ENCODE data around the gene DTX4.

The DTX4 gene

DNA sequence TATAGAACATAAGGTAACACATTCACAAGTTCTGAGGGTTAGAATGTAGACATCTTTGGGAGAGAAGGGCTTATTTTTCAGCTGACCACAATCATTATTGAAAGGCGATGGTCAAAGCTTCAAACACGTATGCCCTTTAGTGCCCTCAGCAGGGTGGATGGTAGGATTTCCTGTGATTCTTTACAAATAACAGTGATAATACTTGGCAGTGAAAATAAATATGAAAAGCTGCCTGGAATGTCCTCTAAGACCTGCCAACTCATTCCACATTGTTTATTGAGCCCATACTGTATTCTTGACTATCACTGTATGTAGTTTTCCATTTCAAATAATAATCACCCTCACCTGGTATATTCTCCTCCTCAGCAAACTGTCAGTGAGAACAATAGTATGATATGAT, 54.5 kb downstream of the DTX4 start:
- TF ChIP-seq, protein P1, sequence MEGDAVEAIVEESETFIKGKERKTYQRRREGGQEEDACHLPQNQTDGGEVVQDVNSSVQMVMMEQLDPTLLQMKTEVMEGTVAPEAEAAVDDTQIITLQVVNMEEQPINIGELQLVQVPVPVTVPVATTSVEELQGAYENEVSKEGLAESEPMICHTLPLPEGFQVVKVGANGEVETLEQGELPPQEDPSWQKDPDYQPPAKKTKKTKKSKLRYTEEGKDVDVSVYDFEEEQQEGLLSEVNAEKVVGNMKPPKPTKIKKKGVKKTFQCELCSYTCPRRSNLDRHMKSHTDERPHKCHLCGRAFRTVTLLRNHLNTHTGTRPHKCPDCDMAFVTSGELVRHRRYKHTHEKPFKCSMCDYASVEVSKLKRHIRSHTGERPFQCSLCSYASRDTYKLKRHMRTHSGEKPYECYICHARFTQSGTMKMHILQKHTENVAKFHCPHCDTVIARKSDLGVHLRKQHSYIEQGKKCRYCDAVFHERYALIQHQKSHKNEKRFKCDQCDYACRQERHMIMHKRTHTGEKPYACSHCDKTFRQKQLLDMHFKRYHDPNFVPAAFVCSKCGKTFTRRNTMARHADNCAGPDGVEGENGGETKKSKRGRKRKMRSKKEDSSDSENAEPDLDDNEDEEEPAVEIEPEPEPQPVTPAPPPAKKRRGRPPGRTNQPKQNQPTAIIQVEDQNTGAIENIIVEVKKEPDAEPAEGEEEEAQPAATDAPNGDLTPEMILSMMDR (IDR thresholded peaks at IDR 0.05), result no peak
- Mint-ChIP-seq H3K9me3 (peaks cover 4% of the 10 kb centered on the region), H3K27ac (no peak overlapping the region), H3K36me3 (ENCODE audit: low read depth) (no peaks in the 10 kb centered on the region), H3K4me1 (no peaks in the 10 kb centered on the region), H3K27me3 (ENCODE audit: low read depth, poor library complexity) (no peaks in the 10 kb centered on the region), H3K4me3 (no peak overlapping the region)
- DNase-seq, result no peak

DNA sequence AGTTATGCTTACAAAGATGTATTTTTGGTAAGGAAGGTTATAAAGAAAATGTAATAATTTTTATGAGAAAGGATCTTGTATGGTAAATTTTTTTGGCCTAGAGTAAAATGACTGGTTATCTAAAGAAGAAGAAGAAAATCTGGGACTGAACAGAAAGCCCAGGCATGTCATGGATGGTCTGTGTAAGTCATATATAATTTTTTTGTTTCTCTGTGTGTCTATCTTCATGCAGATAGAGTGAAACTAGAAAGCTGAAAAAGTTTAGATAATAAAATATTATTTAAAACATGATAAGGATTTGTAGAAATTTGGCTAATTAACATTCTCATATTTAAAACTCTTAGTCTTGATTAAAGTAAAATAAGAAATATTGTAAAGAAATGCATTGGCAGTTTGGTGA, 68.4 kb downstream of the DTX4 start:
- Mint-ChIP-seq H3K27ac (no peak overlapping the region), H3K4me1 (no peaks in the 10 kb centered on the region), H3K27me3 (ENCODE audit: low read depth, poor library complexity) (peaks cover 9% of the 10 kb centered on the region), H3K36me3 (ENCODE audit: low read depth) (no peaks in the 10 kb centered on the region), H3K9me3 (peaks cover 53% of the 10 kb centered on the region), H3K4me3 (no peak overlapping the region)
- TF ChIP-seq, protein P1 (IDR thresholded peaks at IDR 0.05), result no peak
- DNase-seq, result no peak

DNA sequence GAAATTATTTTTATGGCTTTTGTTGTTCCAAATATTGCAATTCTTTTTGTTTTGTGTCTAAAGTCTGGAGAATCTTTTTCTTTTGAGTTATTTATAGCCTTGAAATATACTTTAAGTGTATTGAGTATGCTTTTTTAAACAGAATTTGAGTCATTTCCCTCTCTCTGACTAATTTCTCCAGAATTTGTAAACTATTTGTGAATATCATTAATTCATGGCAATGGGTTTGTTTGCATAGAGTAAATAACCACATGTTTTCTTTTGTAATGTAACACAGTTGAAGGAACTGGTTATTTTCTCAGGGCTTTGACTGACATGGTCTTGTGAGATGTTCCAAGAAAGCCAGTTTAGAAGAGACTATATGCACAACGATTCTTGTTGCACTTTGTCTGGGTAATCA, 71.7 kb downstream of the DTX4 start:
- Mint-ChIP-seq H3K36me3 (ENCODE audit: low read depth) (no peaks in the 10 kb centered on the region), H3K27ac (no peak overlapping the region), H3K4me1 (no peaks in the 10 kb centered on the region), H3K27me3 (ENCODE audit: low read depth, poor library complexity) (no peaks in the 10 kb centered on the region), H3K9me3 (peaks cover 38% of the 10 kb centered on the region), H3K4me3 (no peak overlapping the region)
- TF ChIP-seq, protein P1 (IDR thresholded peaks at IDR 0.05), result no peak
- no peak for DNase-seq

DNA sequence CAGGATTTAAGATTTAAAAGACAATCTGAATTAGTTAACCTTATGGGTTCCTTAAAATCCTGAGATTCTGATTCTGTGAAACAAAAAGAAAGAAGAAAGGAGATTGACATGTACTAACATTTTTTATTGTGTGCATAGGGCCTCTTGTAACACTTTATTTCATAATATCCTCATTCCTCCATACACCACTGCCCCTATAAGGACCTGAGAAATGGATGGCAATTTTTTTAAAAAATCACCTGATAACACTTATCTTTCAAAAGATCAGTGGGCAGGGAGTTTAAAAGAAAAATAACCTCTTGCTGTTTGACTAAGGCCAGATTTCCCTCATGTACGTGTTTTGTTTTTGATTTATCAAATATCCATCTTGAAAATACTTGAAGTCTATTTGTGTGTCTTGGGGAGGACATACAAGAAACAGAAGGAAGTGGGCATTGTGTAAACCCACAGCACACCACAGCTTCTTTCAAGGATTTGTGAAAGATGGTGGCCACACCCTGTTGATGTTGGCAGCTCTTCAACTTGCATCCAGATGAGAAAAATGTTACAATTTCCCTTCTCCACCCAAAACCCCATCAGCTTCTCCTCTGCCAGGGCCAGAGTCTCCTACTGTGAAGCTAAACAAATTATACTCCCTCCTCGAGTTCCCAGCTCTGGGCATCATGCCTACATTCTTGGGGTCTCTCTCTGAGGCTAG, 75.7 kb downstream of the DTX4 start:
- DNase-seq, result no peak
- H3K9me3 Mint-ChIP-seq, result peaks cover 6% of the 10 kb centered on the region
- H3K27ac Mint-ChIP-seq, result no peak overlapping the region
- no peaks in the 10 kb centered on the region for H3K4me1 Mint-ChIP-seq
- no peak overlapping the region for H3K4me3 Mint-ChIP-seq
- no peaks in the 10 kb centered on the region for H3K36me3 Mint-ChIP-seq (ENCODE audit: low read depth)
- TF ChIP-seq, protein P1 (IDR thresholded peaks at IDR 0.05), result no peak
- no peaks in the 10 kb centered on the region for H3K27me3 Mint-ChIP-seq (ENCODE audit: low read depth, poor library complexity)

DNA sequence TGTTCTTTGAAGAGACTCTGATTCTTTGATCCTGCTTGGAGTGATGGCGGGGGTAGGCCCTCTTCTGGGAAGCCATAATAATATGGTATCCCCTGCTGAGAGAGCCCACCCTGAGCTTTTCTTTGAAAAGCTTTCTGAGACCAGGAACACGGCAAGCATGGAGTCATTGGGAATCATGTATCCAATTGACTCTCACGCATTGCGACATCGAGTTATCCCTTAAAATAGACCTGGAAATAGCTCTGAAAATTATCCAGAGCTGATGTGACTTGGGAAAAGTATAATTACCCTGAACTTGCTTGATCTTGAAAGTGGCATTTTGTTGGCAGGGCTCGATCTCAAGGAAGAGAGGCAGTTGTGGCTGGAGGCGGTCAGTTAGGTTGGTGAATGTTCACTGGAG, 77.6 kb downstream of the DTX4 start:
- H3K4me3 Mint-ChIP-seq, result no peak overlapping the region
- H3K36me3 Mint-ChIP-seq (ENCODE audit: low read depth), result no peaks in the 10 kb centered on the region
- H3K27ac Mint-ChIP-seq, result no peak overlapping the region
- H3K9me3 Mint-ChIP-seq, result peaks cover 2% of the 10 kb centered on the region
- no peaks in the 10 kb centered on the region for H3K4me1 Mint-ChIP-seq
- no peaks in the 10 kb centered on the region for H3K27me3 Mint-ChIP-seq (ENCODE audit: low read depth, poor library complexity)
- TF ChIP-seq, protein P1 (IDR thresholded peaks at IDR 0.05), result no peak
- no peak for DNase-seq

DNA sequence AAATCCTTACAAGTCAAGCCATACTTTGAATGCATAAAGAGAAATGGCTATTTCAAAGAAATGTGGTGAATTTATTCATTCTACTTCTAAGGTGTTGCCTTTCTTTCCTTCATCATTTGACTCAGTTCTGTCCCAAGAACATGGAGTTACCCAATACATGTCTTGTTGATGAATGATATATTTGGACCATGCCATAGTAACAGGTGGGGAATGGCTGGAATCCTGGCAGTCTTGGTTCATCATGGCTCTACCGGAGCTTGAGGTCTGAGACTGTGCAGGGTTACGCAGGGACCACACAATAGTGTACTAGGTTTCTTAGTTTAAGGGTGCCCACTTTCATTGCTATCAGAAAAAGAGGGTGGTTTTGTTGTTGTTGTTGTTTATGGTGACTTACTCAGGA, 81.1 kb downstream of the DTX4 start:
- DNase-seq, result no peak
- Mint-ChIP-seq H3K9me3 (no peaks in the 10 kb centered on the region), H3K36me3 (ENCODE audit: low read depth) (no peaks in the 10 kb centered on the region), H3K4me1 (no peaks in the 10 kb centered on the region), H3K27ac (no peak overlapping the region), H3K27me3 (ENCODE audit: low read depth, poor library complexity) (peaks cover 3% of the 10 kb centered on the region), H3K4me3 (no peak overlapping the region)
- TF ChIP-seq, protein P1 (IDR thresholded peaks at IDR 0.05), result no peak
